DND-41 (cell line): ENCODE measurements around the gene ZNF747.

Experiments used
- CTCF ChIP-seq: IDR thresholded peaks from 2 replicates; pipeline ENCODE4 v1.5.1; 2012; ENCODE audit warnings: borderline replicate concordance, low read length, moderate library complexity, mild to moderate bottlenecking; ENCODE audit not compliant: poor library complexity, severe bottlenecking; ENCODE audit errors: extremely low read depth
- EZH2 ChIP-seq: IDR thresholded peaks from 3 replicates; pipeline ENCODE4 v1.6.1; 2012; ENCODE audit warnings: borderline replicate concordance, low read depth, mild to moderate bottlenecking, moderate library complexity, low read length, inconsistent platforms; ENCODE audit not compliant: severe bottlenecking

- no peak for TF ChIP-seq CTCF
- no peak for TF ChIP-seq EZH2
These were observed 8.4 kb upstream of the ZNF747 start for GRCh38 chr16:30543067-30543466.
